ENCODE results near the gene CCR8. TPM values are rescaled to one million over a fixed set of nuclear protein-coding genes. Genes with fewer than 3 reads are reported as not detected.

CCR8 gene
- total and polyA plus RNA-seq, 2 donors (not counting 1 experiment from before 2014, with no cell fraction given) = not detected

- DNase-seq = no peak
- POLR2A ChIA-PET = no interaction called here
- H3K27ac Mint-ChIP-seq = no peak overlapping the region
- H3K4me1 ChIP-seq (ENCODE audit: control insufficient read depth in 2 of 2, insufficient read depth in 2 of 2, low read length in 2 of 2) = no peaks in the 10 kb centered on the region
- no peak overlapping the region for H3K27ac ChIP-seq (ENCODE audit: low read length in 2 of 2)
- H3K27me3 ChIP-seq (replicated peaks in 1 of 4; ENCODE audit: control extremely low read depth in 1 of 4, control insufficient read depth in 3 of 4, insufficient read depth in 4 of 4, low read length in 3 of 4) = no peaks in the 10 kb centered on the region
- H3K4me3 Mint-ChIP-seq = no peak overlapping the region
- H3K4me3 ChIP-seq (ENCODE audit: control extremely low read depth in 1 of 5, extremely low read depth in 1 of 5, insufficient read depth in 1 of 5, low read depth in 2 of 5, low read length in 4 of 5) = no peak overlapping the region
- H3K79me2 ChIP-seq (ENCODE audit: control insufficient read depth, insufficient read depth, low read length) = no peaks in the 10 kb centered on the region
- no peak overlapping the region for H3K4me2 ChIP-seq (replicated peaks; ENCODE audit: low read depth, low read length, poor library complexity, severe bottlenecking)
- no peaks in the 10 kb centered on the region for H3K9me3 Mint-ChIP-seq (ENCODE audit: insufficient read depth)
- H2AFZ ChIP-seq (ENCODE audit: insufficient read depth, low read depth, low read length, poor library complexity, severe bottlenecking) = no peak overlapping the region
- no peak overlapping the region for H3K9ac ChIP-seq (ENCODE audit: low read length)
- no peaks in the 10 kb centered on the region for H3K9me3 ChIP-seq (ENCODE audit: control extremely low read depth in 1 of 3, control insufficient read depth in 2 of 3, insufficient read depth in 1 of 3, low read length in 2 of 3)
- TF ChIP-seq EZH2 (IDR thresholded peaks at IDR 0.05; ENCODE audit: borderline replicate concordance, insufficient read depth, low read depth, low read length, poor library complexity, severe bottlenecking) = no peak
- TF ChIP-seq CTCF (IDR thresholded peaks at IDR 0.05) = no peak
- CTCF ChIA-PET = no interaction called here
- H3K36me3 ChIP-seq (replicated peaks in 1 of 2; ENCODE audit: control extremely low read depth in 1 of 2, control insufficient read depth in 1 of 2, extremely low read depth in 1 of 2, insufficient read depth in 2 of 2, low read length in 1 of 2) = no peaks in the 10 kb centered on the region
- intact Hi-C loops (cut with micrococcal nuclease) = no loop called here
- H3K27me3 Mint-ChIP-seq = peaks cover 2% of the 10 kb centered on the region
- no peak for ATAC-seq (ENCODE audit: low read depth)
- H4K20me1 ChIP-seq (ENCODE audit: control insufficient read depth, insufficient read depth, low read length, poor library complexity, severe bottlenecking) = no peaks in the 10 kb centered on the region
- H3K4me1 Mint-ChIP-seq = no peaks in the 10 kb centered on the region
- 57% methylated on average over 1 of the region's 1 CpG for WGBS (ENCODE audit: insufficient coverage)
Observed at GRCh38 chr3:39339086-39339485, 9.6 kb downstream of the CCR8 start.

DNA sequence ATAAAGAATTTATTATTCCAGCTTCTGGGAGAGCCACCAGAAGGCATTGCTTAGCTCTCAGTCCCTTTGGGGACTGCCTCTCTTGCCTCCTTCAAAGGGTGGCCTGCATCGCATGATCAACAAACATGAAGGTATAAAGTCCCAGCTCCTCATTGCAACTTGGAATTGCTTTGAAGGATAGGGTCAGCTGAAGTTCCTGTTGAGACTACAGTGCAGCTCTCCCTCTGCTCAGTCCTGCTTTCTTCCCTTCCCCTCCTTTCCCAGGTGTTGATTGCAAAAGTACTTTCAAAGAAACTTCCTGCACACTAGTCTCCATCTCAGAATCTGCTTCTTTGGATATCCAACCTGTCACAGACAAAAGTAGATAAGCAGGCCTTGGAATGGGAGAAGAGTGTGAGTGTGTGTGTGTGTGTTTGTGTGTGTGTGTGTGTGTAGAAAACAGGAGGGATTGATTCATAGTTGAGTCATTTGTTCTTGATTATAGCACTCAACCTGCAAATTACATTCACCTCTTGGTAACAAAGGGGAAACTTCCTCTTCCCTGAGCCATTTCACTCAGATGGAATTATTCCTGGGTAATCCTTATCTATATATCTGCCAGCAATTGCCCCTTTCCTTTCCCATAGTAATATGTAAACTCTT is 13.7 kb downstream of the CCR8 start:
- Histone ChIP-seq H3K9me3 (ENCODE audit: control extremely low read depth in 1 of 3, control insufficient read depth in 2 of 3, insufficient read depth in 1 of 3, low read length in 2 of 3) (no peaks in the 10 kb centered on the region), H4K20me1 (ENCODE audit: control insufficient read depth, insufficient read depth, low read length, poor library complexity, severe bottlenecking) (no peaks in the 10 kb centered on the region), H2AFZ (ENCODE audit: insufficient read depth, low read depth, low read length, poor library complexity, severe bottlenecking) (no peak overlapping the region), H3K36me3 (replicated peaks in 1 of 2; ENCODE audit: control extremely low read depth in 1 of 2, control insufficient read depth in 1 of 2, extremely low read depth in 1 of 2, insufficient read depth in 2 of 2, low read length in 1 of 2) (no peaks in the 10 kb centered on the region), H3K27me3 (replicated peaks in 1 of 4; ENCODE audit: control extremely low read depth in 1 of 4, control insufficient read depth in 3 of 4, insufficient read depth in 4 of 4, low read length in 3 of 4) (no peaks in the 10 kb centered on the region), H3K4me2 (replicated peaks; ENCODE audit: low read depth, low read length, poor library complexity, severe bottlenecking) (no peak overlapping the region), H3K27ac (ENCODE audit: low read length in 2 of 2) (no peak overlapping the region), H3K79me2 (ENCODE audit: control insufficient read depth, insufficient read depth, low read length) (no peaks in the 10 kb centered on the region), H3K4me3 (ENCODE audit: control extremely low read depth in 1 of 5, extremely low read depth in 1 of 5, insufficient read depth in 1 of 5, low read depth in 2 of 5, low read length in 4 of 5) (no peak overlapping the region), H3K9ac (ENCODE audit: low read length) (no peak overlapping the region), H3K4me1 (ENCODE audit: control insufficient read depth in 2 of 2, insufficient read depth in 2 of 2, low read length in 2 of 2) (no peaks in the 10 kb centered on the region)
- TF ChIP-seq CTCF (IDR thresholded peaks at IDR 0.05) = no peak
- no peak for TF ChIP-seq EZH2 (IDR thresholded peaks at IDR 0.05; ENCODE audit: borderline replicate concordance, insufficient read depth, low read depth, low read length, poor library complexity, severe bottlenecking)
- no peaks in the 10 kb centered on the region for H3K4me1 Mint-ChIP-seq
- intact Hi-C loops (cut with micrococcal nuclease) = no loop called here
- ATAC-seq (ENCODE audit: low read depth) (no peak), DNase-seq (no peak)
- H3K27ac Mint-ChIP-seq = no peak overlapping the region
- no peaks in the 10 kb centered on the region for H3K27me3 Mint-ChIP-seq
- 100% methylated on average over 1 of the region's 1 CpG for WGBS (ENCODE audit: insufficient coverage)
- CTCF ChIA-PET = interaction anchor here (0.5 to 0.7 kb wide), 2 partner anchors 51 to 65 kb away, joined by 3 read pairs; no protein-coding TSS in a partner anchor
- no peaks in the 10 kb centered on the region for H3K9me3 Mint-ChIP-seq (ENCODE audit: insufficient read depth)
- POLR2A ChIA-PET = no interaction called here
- no peak overlapping the region for H3K4me3 Mint-ChIP-seq

All from B cell (primary cell).